ENCODE results near the gene ACTR8.

The ACTR8 gene

DNA sequence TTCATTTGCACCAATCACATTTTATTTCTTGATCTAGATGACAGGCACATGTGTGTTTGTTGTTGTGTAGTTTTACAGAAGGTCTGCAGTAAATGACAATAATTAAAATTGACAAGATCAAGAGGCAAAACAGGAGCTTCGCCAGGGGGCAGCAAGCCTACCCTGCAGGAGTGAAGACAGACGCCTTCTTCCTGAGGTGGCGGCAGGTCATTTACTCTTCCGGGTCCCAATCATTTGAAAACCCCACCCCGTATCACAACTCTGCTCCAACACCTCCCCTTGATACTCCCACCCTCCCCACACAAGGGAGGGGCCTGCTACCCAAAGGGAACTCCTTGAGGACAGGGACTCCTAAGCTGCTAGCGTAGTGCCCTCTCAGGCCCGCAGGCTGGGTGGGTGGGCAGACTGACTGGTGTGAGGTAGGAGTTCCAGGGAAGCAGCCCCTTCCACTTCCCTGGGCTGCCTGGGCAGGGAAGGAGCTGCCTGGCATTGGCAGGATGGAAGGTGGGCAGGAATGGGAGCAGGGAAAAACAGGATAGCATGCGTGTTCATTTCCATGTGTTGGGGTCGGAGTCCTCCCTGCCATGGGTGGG, 48.8 kb downstream of the ACTR8 start:
- H3K4me1 ChIP-seq (ENCODE audit: low read length), result no peaks in the 10 kb centered on the region
- H3K9me3 ChIP-seq (replicated peaks; ENCODE audit: insufficient read depth, low read length), result no peaks in the 10 kb centered on the region
- H3K4me2 ChIP-seq (ENCODE audit: low read depth, low read length), result no peak overlapping the region
- no peak overlapping the region for H2AFZ ChIP-seq (ENCODE audit: low read length)
- no peak overlapping the region for H3K4me3 ChIP-seq (ENCODE audit: low read length)
- no peak for DNase-seq
- H3K9me2 ChIP-seq (replicated peaks; ENCODE audit: insufficient read depth, low read length), result no peaks in the 10 kb centered on the region
- H3K36me3 ChIP-seq (replicated peaks; ENCODE audit: insufficient read depth, low read length), result no peaks in the 10 kb centered on the region
- TF ChIP-seq, protein P1, sequence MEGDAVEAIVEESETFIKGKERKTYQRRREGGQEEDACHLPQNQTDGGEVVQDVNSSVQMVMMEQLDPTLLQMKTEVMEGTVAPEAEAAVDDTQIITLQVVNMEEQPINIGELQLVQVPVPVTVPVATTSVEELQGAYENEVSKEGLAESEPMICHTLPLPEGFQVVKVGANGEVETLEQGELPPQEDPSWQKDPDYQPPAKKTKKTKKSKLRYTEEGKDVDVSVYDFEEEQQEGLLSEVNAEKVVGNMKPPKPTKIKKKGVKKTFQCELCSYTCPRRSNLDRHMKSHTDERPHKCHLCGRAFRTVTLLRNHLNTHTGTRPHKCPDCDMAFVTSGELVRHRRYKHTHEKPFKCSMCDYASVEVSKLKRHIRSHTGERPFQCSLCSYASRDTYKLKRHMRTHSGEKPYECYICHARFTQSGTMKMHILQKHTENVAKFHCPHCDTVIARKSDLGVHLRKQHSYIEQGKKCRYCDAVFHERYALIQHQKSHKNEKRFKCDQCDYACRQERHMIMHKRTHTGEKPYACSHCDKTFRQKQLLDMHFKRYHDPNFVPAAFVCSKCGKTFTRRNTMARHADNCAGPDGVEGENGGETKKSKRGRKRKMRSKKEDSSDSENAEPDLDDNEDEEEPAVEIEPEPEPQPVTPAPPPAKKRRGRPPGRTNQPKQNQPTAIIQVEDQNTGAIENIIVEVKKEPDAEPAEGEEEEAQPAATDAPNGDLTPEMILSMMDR (IDR thresholded peaks at IDR 0.05; ENCODE audit: low read length), result no peak
- no peak for TF ChIP-seq EZH2phosphoT487 (IDR thresholded peaks at IDR 0.05; ENCODE audit: low read length)
- H4K20me1 ChIP-seq (ENCODE audit: insufficient read depth, low read length), result no peaks in the 10 kb centered on the region
- H3K27me3 ChIP-seq (replicated peaks; ENCODE audit: insufficient read depth, low read length), result no peaks in the 10 kb centered on the region
- no peak overlapping the region for H3K27ac ChIP-seq (ENCODE audit: low read length)
- no peaks in the 10 kb centered on the region for H3F3A ChIP-seq (ENCODE audit: insufficient read depth, low read length)
- H3K79me2 ChIP-seq (ENCODE audit: low read length), result no peaks in the 10 kb centered on the region
- no peak overlapping the region for H3K9ac ChIP-seq (ENCODE audit: low read length)

DNA sequence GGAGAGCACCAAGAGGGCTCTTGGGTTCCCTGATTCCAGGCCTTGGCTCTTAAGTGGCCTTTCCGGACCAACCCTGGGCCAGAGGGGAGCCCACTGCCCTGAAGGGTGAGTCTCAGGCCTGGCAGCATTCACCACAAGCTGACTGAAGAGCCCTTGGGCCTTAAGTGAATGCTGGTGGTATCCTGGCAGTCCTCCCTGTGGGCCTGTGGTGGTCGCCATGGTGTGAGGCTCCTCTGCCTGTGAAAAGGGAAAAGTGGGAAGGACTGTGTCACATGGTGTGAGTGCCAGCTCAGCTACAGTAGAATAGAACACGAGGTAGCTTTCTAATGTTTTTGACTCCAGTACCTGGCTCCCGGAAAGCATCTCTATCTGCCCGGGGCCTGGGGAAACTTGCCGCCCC, 51.0 kb downstream of the ACTR8 start:
- Histone ChIP-seq H3K79me2 (ENCODE audit: low read length) (no peaks in the 10 kb centered on the region), H3K9me3 (replicated peaks; ENCODE audit: insufficient read depth, low read length) (no peaks in the 10 kb centered on the region), H4K20me1 (ENCODE audit: insufficient read depth, low read length) (no peaks in the 10 kb centered on the region), H3K27me3 (replicated peaks; ENCODE audit: insufficient read depth, low read length) (no peaks in the 10 kb centered on the region), H3K4me2 (ENCODE audit: low read depth, low read length) (no peak overlapping the region), H3K36me3 (replicated peaks; ENCODE audit: insufficient read depth, low read length) (no peaks in the 10 kb centered on the region), H3K4me1 (ENCODE audit: low read length) (no peaks in the 10 kb centered on the region), H2AFZ (ENCODE audit: low read length) (no peak overlapping the region), H3K9ac (ENCODE audit: low read length) (no peak overlapping the region), H3K9me2 (replicated peaks; ENCODE audit: insufficient read depth, low read length) (no peaks in the 10 kb centered on the region), H3F3A (ENCODE audit: insufficient read depth, low read length) (no peaks in the 10 kb centered on the region), H3K27ac (ENCODE audit: low read length) (no peak overlapping the region), H3K4me3 (ENCODE audit: low read length) (no peak overlapping the region)
- DNase-seq, result no peak
- TF ChIP-seq, protein P1 (IDR thresholded peaks at IDR 0.05; ENCODE audit: low read length), result no peak
- TF ChIP-seq EZH2phosphoT487 (IDR thresholded peaks at IDR 0.05; ENCODE audit: low read length), result no peak
- no peak for TF ChIP-seq EZH2 (optimal IDR thresholded peaks at IDR 0.05; ENCODE audit: low read depth, low read length)

DNA sequence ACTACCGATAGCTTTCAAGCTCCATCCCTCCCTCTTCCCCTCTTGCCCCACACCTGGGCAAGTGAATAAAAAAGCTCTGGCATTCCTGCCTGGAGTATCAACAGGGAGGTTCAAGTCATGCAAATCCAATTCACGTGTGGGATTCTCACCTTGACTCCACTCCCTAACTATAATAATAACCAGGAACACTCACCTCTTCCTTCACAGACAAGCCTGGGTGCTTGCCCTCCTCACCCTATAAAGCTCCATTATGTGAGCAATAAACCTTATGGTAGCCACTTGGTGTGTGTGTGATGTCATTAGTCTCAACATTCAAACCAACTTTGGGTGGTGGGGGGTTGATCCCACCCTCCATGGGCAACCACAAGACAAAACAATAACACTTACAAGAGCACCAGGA, 52.3 kb downstream of the ACTR8 start:
- Histone ChIP-seq H2AFZ (ENCODE audit: low read length) (no peak overlapping the region), H3K9me2 (replicated peaks; ENCODE audit: insufficient read depth, low read length) (no peaks in the 10 kb centered on the region), H3K9me3 (replicated peaks; ENCODE audit: insufficient read depth, low read length) (no peaks in the 10 kb centered on the region), H3K4me1 (ENCODE audit: low read length) (no peaks in the 10 kb centered on the region), H3K4me3 (ENCODE audit: low read length) (no peak overlapping the region), H3K4me2 (ENCODE audit: low read depth, low read length) (no peak overlapping the region), H3K27me3 (replicated peaks; ENCODE audit: insufficient read depth, low read length) (no peaks in the 10 kb centered on the region), H3F3A (ENCODE audit: insufficient read depth, low read length) (no peaks in the 10 kb centered on the region), H3K36me3 (replicated peaks; ENCODE audit: insufficient read depth, low read length) (no peaks in the 10 kb centered on the region), H3K9ac (ENCODE audit: low read length) (no peak overlapping the region), H3K79me2 (ENCODE audit: low read length) (no peaks in the 10 kb centered on the region), H3K27ac (ENCODE audit: low read length) (no peak overlapping the region), H4K20me1 (ENCODE audit: insufficient read depth, low read length) (no peaks in the 10 kb centered on the region)
- no peak for DNase-seq
- no peak for TF ChIP-seq EZH2 (optimal IDR thresholded peaks at IDR 0.05; ENCODE audit: low read depth, low read length)
- TF ChIP-seq EZH2phosphoT487 (IDR thresholded peaks at IDR 0.05; ENCODE audit: low read length), result no peak
- TF ChIP-seq, protein P1 (IDR thresholded peaks at IDR 0.05; ENCODE audit: low read length), result no peak

Data from MM.1S (cell line).